NCI-H2107 treated with DMSO at 0.1 percent for 48 hours (cell line): ENCODE data around the gene PIM3.

Source experiments
- DNase-seq: peaks from one replicate; lab custom pipeline; 2025; ENCODE audit not compliant: unreplicated experiment; lab: John Stamatoyannopoulos, UW

Gene PIM3

GRCh38 chr22:50000587-50001387, 40.2 kb downstream of the PIM3 start:
- DNase-seq: no peak

- peak; percentile 77 for DNase-seq
Observed at GRCh38 chr22:50001388-50002231, 41.0 kb downstream of the PIM3 start.

DNA sequence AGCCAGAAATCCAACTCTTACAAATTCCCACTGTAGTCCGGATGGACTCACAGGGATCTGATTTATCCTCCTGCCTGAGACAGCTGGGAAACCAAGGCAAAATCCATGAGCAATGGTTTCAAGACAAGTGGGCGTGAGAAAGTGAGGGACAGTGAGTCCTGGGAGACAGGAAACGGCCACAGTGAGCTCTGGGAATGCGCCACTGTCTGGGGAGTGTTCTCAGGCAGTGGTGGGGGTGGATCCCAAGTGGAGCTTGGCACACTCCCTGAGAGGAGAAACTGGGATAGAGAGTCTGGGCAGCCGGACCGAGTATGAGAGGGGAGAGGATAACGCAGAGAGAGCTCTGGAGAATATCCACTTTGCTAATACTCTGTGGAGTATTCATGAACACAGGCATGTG, 42.2 kb downstream of the PIM3 start:
- no peak for DNase-seq

GRCh38 chr22:50004918-50005317, 44.3 kb downstream of the PIM3 start:
- DNase-seq: no peak

DNA sequence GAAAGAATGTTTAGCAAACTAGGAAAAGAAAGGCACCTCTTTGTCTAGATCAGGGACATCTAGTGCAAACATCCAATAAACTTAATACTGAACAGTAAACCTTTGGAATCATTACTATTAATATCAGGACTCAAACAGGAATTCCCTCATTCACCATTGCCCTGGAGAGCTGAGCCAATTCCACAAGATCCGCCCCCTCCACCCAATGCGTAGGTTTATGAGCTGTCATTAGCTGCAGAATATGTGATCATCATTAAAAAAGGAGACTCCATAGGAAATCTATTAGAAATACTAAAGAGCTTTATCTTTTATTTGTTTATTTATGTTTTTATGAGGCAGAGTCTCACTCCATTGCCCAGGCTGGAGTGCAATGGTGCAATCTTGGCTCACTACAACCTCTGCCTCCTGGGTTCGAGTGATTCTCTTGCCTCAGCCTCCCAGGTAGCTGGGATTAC, 46.5 kb downstream of the PIM3 start:
- DNase-seq: peak; percentile 5

- DNase-seq: peak; percentile 84
Observed at GRCh38 chr22:50008151-50009040, 47.8 kb downstream of the PIM3 start.

DNA sequence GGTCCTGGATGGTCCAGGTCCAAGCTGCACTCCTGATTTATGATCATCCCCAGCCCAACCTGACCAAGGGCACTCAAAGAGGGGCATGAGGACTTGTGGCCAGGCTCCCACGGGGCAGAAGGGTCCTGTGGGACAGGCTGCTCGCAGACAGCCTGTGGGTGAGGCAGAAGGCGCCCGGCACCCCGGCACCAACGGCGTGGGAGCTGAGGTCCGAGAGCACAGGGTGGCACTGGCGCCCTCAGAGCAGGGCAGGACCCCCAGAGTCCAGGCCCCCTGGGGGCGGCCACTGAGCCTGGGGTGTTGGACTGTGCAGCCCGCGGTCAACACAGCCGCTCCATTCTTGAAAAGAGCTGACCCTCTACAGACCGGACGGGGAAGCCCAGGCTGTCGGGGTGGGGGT, 48.7 kb downstream of the PIM3 start:
- DNase-seq: no peak

DNA sequence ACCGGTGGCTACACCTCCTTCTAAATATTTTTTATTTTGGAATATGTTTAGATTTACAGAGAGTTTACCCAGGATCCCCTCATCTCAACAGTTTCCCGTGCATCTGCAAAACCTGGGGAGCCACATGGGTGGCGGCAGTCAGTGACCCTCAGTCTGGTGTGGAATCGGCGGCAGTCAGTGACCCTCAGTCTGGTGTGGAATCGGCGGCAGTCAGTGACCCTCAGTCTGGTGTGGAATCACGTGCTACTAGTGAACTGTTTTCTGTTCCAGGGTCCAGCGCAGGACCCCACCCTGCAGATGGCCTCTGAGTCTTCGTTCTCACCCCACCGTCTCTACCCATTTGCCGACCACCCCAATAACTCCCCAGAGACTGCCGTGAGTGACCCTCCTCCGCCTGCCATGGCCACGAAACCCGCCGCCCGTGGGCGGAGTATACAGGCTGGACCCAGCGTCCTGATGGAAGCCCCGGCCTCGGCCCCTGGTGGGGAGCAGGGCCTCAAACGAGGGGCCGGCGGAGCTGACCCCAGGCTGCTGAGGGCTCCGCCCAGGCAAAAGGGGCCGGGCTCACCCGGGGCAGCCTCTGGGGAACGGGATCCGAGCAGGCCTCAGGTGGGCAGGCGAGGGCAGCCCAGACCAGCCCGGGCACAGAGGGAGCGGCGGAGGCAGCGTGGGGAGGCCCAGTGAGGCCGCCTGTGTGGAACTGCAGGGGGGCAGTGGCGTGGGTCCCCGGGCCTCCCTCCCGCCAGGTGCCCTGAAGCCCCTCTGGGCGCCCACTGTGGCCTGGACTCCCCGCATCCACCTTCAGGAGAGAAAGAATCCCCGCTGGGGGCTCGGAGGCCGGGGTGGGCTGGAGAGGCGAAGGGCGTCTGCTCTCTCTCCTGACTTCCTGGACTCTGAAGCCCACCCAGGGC, 49.4 kb downstream of the PIM3 start:
- no peak for DNase-seq

DNA sequence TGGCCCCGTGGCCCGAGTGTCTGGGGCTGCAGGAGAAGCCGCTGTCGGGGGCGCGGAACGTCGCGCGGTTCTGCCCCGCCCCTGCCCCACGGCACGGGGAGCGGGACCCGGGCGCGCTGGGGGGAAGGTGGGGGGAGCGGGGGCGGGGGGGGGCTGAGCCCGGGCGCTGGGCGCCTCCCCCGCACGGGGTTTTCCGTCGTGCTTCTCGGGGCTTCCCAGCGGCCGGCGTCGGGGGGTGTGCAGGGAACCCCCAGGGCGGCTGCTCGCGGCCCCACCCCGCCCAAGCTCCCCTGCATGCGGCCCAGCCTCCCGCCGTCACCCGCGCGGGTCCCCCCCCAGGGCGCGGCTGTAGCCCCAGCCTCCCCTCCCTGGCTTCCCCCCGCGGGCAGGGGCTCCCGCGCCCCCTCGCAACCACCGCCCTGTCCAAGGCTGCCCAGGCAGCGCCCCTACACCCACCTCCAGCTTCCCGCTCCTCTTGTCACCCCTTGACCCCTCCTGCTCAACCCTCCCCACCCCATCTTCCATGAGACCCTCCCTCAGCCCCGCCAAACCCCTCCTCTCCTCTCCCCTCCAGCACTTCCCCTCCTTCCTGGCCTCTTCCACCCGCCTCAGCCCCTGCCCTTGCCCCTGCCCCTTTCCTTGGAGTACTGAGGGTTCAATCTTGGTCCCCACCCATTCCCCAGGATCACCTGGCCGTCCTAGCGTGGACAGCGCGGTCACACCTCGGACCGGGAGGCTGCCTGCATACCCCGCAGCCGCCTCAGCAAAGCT, 50.3 kb downstream of the PIM3 start:
- DNase-seq: no peak

GRCh38 chr22:50011447-50012210, 51.1 kb downstream of the PIM3 start:
- DNase-seq: no peak

DNA sequence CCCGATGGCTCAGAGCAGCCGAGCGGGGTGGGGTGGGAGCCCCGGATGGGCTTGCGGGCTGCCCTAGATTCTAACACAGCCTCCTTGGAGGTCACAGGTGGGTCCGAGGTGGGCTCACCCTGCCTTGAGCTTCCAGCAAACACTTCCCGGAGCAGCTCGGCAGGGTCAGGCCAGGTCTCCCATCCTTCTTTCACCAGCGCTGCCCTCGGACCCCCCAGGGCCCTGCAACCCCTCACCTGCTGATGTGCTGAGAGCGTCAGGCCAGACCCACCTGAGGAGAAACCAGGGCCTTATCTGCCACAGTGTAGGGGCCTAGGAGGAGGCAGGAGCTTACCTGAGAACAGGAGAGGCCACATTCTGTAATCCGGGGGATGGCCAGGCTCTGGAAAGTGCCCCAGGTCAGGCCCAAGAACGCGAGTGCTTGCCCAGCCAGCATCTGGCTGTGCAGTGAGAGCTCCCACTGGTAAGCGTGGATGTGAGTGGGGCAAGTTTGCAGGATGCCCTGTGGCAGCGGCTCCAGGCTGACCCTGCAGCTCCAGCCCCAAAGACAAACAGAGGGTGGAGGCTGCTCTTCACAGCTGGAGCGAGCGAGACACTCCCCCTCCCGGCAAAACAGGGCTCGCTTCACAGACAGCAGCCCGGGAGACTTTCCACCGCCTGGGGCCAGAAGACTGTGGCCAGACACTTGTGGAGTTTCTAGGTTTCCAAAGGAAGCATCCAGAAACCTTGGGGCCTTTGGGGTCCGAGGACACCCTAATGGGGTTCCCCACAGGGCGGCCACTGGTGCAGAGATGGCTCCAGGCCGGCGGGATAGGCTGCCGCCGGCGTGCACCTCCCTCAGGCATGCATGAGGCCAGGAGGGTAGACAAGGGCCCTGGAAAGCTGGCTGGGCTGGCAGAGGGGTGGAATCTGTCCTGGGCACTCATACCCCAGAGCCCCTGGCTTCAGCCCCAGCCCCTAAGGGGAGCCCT, 51.9 kb downstream of the PIM3 start, which contains the start of gene IL17REL:
TSS of gene IL17REL (minus strand) at position 555 of the 971 bp plus-strand sequence. CDS start at position 436, 119 bp downstream.
- no peak for DNase-seq
